ENCODE data around the gene CNEP1R1. TPM values are rescaled to one million over a fixed set of nuclear protein-coding genes. Genes with fewer than 3 reads are reported as not detected.

The CNEP1R1 gene
- total and polyA plus RNA-seq, 2 of the 8 experiments (the other 6 are each of a cell fraction or from before 2014, with no cell fraction given): 10.6 to 13.6 TPM

DNA sequence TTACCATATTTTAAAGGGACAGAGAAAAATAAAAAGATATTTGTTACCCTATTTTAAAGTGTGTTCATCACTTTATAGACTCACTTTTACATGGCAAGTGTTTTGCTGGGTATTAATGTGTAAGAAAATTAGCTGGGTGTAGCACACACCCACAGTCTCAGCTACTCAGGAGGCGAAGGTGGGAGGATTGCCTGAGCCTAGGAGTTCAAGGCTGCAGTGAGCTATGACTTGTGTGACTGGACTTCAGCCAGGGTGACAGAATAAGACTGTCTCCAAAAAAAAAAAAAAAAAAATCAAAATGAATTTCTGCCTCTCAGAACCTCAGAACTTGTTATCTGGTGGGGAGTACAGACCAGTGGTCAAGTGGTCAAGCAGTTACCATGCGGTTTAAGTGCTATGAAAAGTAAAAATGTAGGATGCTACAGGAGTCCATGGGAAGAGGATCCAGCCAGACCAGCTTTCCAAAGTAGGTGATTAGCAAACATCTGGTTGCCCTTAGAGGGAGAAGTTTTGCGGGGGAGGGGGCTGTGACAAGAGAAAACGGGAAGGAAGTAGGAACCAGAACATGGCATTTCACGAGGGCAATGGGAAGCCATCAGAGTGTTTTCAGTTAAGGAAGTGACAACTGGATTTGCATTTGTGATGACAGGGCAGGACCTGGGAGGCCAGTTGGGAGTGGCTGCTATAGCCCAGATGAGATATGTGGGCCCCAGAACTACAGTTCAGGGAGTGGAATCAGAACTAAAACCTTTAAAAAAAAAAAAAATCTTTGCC lies 13.9 kb downstream of the CNEP1R1 start:
- FAIRE-seq: no peak
- POLR2A ChIA-PET (ENCODE audit: partially characterized antibody): interaction anchor here (1.3 to 1.6 kb wide), 2 partner anchors 13 to 14 kb away, joined by 5 read pairs; partner anchors contain the start of gene CNEP1R1
- H3K9ac ChIP-seq (replicated peaks in 1 of 4; ENCODE audit: extremely low read depth in 1 of 4, low read depth in 3 of 4, low read length in 3 of 4): no peak overlapping the region
- H4K5ac ChIP-seq (ENCODE audit: insufficient read length, low read depth, low read length): no peak overlapping the region
- no peak overlapping the region for H4K8ac ChIP-seq (ENCODE audit: extremely low read depth, insufficient read depth, low read length)
- no peak overlapping the region for H2BK12ac ChIP-seq (ENCODE audit: low read depth, low read length)
- H2BK120ac ChIP-seq (replicated peaks; ENCODE audit: low read depth, low read length): no peak overlapping the region
- WGBS, 2 experiments (ENCODE audit: extremely low coverage in 1 of 2, insufficient coverage in 1 of 2, insufficient read length in 1 of 2, insufficient replicate concordance in 2 of 2, low coverage in 1 of 2, low lambda C conversion rate in 2 of 2, missing lambda C conversion rate in 1 of 2): 85% methylated on average over 5 of the region's 5 CpGs; no CpG with 5 or more reads in 1 of the 2 experiments
- H3K4me2 ChIP-seq (ENCODE audit: insufficient read depth in 1 of 2, low read depth in 2 of 2, low read length in 2 of 2): no peak overlapping the region
- H3K27me3 ChIP-seq (replicated peaks in 1 of 4; ENCODE audit: control insufficient read depth in 3 of 4, extremely low read depth in 1 of 4, insufficient read depth in 3 of 4, low read length in 3 of 4): no peaks in the 10 kb centered on the region
- no peak overlapping the region for H2AFZ ChIP-seq (ENCODE audit: low read length)
- no peak overlapping the region for H3K4me3 ChIP-seq (ENCODE audit: extremely low read depth in 1 of 4, insufficient read depth in 2 of 4, low read depth in 3 of 4, low read length in 4 of 4)
- no peak overlapping the region for H2BK15ac ChIP-seq (ENCODE audit: low read length)
- H3K79me2 ChIP-seq (ENCODE audit: control insufficient read depth in 1 of 2, insufficient read depth in 2 of 2, low read length in 2 of 2): no peaks in the 10 kb centered on the region
- H3K23ac ChIP-seq (ENCODE audit: insufficient read length): no peak overlapping the region
- no peak overlapping the region for H3K14ac ChIP-seq (ENCODE audit: insufficient read length)
- peaks cover 0 to 18% (median 3%) of the 10 kb centered on the region in 4 experiments; a peak in 3 of 8 replicates for H3K36me3 ChIP-seq (ENCODE audit: control insufficient read depth in 2 of 4, insufficient read depth in 4 of 4, low read length in 3 of 4)
- H2BK5ac ChIP-seq (ENCODE audit: low read depth, low read length): no peak overlapping the region
- no peak overlapping the region for H3K4ac ChIP-seq (replicated peaks; ENCODE audit: insufficient read length, low read depth, low read length)
- peaks cover 0 to 1% of the 10 kb centered on the region in 2 experiments for H4K20me1 ChIP-seq (replicated peaks in 1 of 2; ENCODE audit: control insufficient read depth in 1 of 2, insufficient read depth in 2 of 2, low read length in 2 of 2)
- CTCF ChIA-PET (ENCODE audit: partially characterized antibody): interaction anchor here (0.8 to 1.0 kb wide), 4 partner anchors 14 to 81 kb away, joined by 3 to 4 read pairs (median 4); partner anchors contain the start of gene CNEP1R1
- no peak for DNase-seq (ENCODE audit: low read depth in 1 of 2, low spot score in 2 of 2)
- no peak overlapping the region for H4K91ac ChIP-seq (replicated peaks; ENCODE audit: insufficient read length, low read length)
- no peaks in the 10 kb centered on the region for H3K9me3 ChIP-seq (ENCODE audit: insufficient read depth in 2 of 2, low read depth in 1 of 2, low read length in 1 of 2)
- no peak overlapping the region for H2BK20ac ChIP-seq (ENCODE audit: low read length)
- H3K56ac ChIP-seq (replicated peaks; ENCODE audit: insufficient read length, low read depth, low read length): no peak overlapping the region
- H3K27ac ChIP-seq (ENCODE audit: low read depth, low read length): no peak overlapping the region; the same call in 1 of the 2 replicates
- H2AK5ac ChIP-seq (ENCODE audit: low read depth, low read length): no peak overlapping the region
- no peaks in the 10 kb centered on the region for H3K4me1 ChIP-seq (replicated peaks in 1 of 4; ENCODE audit: control insufficient read depth in 3 of 4, insufficient read depth in 4 of 4, low read length in 3 of 4)
- no peaks in the 10 kb centered on the region for H3K79me1 ChIP-seq (ENCODE audit: low read depth, low read length)
- H3K23me2 ChIP-seq (ENCODE audit: low read depth, low read length): no peaks in the 10 kb centered on the region
- no peak overlapping the region for H3K18ac ChIP-seq (ENCODE audit: extremely low read depth, low read length)
